Epidermal melanocyte (primary cell): ENCODE results near the gene TFCP2.

ENCODE experiments used
- DNase-seq: peaks from one replicate; pipeline ENCODE4 v3.0.0; 2011; ENCODE audit warnings: low spot score; ENCODE audit not compliant: insufficient read length

TFCP2 gene

GRCh38 chr12:51156245-51156765 lies 16.6 kb downstream of the TFCP2 start:
- no peak for DNase-seq

- DNase-seq: no peak
These were observed 20.0 kb downstream of the TFCP2 start for GRCh38 chr12:51152953-51153352.

DNA sequence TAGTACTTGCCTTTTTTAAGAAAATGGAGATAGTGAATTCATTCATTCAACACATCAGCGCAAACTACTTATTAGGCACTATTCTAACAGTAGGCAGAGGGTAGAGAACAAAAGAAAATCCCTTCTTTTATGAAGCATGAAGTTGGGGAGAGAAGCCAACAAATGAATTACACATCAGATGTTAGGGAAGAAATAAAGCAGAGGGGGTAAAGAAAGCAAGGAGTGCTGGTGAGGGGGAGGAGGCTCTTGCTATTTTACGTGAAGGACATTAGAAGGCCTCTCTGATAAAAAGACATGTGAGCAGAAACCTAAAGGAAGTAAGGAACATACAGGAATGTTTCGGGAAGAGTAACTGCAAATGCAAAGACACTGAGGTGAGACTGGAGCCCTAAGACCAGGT lies 22.2 kb downstream of the TFCP2 start:
- DNase-seq: no peak

DNA sequence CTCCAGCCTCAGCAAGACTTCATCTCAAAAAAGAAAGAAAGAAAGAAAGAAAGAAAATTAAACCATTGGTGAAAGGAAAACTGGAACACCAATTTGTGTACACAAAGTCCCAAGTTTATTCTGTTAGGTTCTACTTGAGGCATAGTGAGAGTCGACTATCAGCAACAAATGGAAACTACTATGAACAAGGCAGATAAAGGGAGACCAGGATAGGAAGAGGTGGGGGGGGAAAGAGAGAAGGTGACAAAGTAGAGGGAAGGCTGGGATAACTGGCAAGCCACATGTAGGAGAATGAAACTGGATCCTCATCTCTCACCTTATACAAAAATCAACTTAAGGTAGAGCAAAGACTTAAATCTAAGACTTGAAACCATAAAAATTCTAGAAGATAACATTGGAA lies 25.6 kb downstream of the TFCP2 start:
- DNase-seq: no peak

DNA sequence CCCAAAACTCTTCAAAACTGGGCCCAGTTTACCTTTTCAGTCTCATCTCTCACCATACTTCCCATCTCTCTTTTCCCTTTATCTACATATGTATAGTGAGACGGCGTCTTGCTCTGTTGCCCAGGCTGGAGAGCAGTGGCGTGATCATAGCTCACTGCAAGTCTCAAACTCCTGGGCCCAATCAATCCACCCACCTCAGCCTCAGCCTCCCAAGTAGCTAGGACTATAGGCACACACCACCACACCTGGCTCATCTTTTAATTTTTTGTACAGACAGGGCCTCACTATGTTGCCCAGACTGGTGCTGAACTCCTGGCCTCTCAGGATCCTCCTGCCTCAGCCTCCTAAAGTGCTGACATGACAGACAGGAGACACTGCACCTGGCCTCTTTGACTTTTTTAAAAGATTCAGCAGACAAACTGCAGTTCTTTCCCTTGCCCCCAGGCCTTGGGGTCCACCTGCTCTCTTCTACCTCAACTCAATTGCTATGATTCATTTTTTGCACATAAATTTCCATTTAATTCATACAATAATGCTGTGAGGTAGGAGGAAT lies 33.6 kb downstream of the TFCP2 start:
- DNase-seq: no peak

- no peak for DNase-seq
These were observed 40.2 kb downstream of the TFCP2 start for GRCh38 chr12:51132693-51133092.

GRCh38 chr12:51131745-51132521 lies 41.0 kb downstream of the TFCP2 start:
- no peak for DNase-seq

- no peak for DNase-seq
These were observed 44.0 kb downstream of the TFCP2 start for GRCh38 chr12:51128919-51129318.

GRCh38 chr12:51127050-51127729 lies 45.7 kb downstream of the TFCP2 start:
- DNase-seq: no peak

- DNase-seq: peak; percentile 37
These were observed 46.6 kb downstream of the TFCP2 start for GRCh38 chr12:51126297-51126696.

DNA sequence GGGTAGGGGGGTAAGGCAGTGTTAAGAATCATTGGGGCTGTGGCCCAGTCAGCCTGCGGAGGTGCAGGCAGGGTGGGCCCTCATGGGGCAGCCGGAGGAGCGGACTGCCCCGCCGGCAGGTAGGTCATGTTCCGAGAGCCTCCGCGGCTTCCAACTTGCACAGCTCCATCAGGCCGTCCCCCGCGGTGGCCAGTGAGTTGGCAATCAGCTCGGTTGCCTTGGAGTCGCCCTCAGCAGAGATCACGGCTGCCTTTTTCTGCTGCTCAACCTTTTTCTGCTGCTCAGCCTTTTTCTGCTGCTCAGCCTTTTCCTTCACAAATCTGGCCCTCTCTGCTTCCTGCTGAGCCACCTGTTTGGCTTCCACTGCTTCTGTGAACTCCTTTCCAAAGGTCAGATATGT lies 48.4 kb downstream of the TFCP2 start:
- DNase-seq: no peak

DNA sequence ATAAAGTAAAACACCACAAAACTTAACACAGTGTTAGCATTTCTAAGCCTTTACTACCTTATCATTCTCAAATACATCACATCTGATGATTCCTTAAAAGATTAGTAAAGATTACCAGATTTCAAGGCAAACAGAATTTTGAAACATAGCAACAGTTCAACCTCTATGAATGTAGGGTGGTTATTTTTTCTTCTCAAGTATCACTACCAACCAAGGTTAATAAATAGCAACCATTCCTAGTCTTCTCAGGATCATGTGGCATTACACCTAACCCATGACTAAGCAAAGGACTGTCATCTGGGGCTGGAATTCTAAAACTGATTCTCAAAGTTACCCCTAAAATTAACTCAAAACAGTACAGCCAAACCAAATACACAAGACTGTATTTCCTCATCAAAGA lies 50.1 kb downstream of the TFCP2 start:
- no peak for DNase-seq

DNA sequence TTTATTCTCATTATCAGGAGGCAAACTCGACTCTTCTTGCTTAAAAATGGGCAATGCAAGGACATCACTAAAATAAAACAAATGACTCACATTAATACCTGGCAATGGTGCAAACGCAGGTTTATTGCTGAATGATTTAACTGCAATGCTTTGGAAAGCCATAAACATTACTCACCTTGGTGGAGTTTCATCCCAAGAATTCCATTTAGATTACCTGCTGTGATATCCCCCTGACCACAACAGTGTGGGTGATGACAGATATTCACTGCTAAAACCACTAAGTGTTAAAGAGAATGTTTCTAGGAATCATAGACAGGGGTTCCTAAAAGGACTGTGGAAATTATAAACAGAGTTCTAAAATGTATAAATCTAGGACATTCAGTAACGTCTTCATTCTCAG lies 54.2 kb downstream of the TFCP2 start:
- no peak for DNase-seq

- no peak for DNase-seq
These were observed 57.4 kb downstream of the TFCP2 start for GRCh38 chr12:51115533-51115932.

DNA sequence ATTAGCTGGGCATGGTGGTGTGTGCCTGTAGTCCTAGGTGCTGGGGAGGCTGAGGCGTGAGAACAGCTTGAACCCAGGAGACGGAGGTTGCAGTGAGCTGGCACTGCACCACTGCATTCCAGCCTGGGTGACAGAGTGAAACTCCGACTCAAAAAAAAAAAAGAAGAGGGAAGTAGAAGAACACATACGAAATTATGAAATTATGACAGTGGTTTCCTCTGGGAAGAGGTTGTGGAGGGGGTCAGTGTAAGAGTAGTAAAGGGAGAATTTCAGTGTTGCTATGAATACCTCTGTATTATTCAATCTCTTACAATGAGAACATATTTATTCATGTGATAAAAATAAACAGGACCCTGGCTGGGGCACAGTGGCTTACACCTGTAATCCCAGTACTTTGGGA lies 64.8 kb downstream of the TFCP2 start:
- DNase-seq: no peak

GRCh38 chr12:51103977-51104376 lies 69.0 kb downstream of the TFCP2 start:
- DNase-seq: no peak

GRCh38 chr12:51098611-51099010 lies 74.3 kb downstream of the TFCP2 start:
- DNase-seq: no peak

DNA sequence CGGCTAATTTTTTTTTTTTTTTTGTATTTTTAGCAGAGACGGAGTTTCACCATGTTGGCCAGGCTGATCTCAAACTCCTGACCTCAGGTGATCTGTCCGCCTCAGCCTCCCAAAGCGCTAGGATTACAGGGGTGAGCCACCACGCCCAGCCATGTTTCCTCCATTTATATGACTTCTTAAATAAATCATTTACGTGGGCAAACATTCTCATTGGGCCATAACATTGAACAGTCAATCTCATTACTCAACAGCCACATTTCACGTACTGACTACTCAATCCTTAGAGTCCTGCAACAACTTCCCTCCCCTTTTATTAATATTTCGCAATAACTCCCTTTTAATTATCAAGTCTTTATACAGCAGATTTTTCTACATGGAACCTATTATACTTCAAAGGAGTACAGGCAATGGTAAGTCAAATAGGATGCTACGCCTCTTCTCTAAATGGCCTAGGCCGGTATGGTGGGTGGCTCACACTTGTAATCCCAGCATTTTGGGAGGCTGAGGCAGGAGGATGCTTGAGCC lies 82.2 kb downstream of the TFCP2 start:
- no peak for DNase-seq

DNA sequence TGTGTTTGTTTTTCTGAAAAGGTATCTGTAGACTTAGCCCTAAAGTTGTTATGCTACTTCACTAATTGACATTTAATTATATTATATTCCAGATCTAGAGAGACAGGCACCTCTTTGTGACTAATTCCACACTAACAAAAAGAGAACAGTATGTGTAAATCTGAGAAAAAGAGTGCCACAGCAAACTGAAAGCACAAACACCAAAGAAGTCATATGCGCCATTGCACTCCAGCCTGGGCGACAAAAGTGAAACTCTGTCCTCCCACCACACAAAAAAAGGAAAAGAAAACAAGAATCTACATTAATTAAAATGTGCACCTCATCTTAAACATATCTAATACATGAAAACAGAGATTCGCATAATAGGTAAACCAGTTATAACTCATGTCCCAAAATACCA lies 85.1 kb downstream of the TFCP2 start:
- DNase-seq: no peak

GRCh38 chr12:51086933-51087332 lies 86.0 kb downstream of the TFCP2 start:
- no peak for DNase-seq

GRCh38 chr12:51085757-51086156 lies 87.2 kb downstream of the TFCP2 start:
- DNase-seq: no peak

DNA sequence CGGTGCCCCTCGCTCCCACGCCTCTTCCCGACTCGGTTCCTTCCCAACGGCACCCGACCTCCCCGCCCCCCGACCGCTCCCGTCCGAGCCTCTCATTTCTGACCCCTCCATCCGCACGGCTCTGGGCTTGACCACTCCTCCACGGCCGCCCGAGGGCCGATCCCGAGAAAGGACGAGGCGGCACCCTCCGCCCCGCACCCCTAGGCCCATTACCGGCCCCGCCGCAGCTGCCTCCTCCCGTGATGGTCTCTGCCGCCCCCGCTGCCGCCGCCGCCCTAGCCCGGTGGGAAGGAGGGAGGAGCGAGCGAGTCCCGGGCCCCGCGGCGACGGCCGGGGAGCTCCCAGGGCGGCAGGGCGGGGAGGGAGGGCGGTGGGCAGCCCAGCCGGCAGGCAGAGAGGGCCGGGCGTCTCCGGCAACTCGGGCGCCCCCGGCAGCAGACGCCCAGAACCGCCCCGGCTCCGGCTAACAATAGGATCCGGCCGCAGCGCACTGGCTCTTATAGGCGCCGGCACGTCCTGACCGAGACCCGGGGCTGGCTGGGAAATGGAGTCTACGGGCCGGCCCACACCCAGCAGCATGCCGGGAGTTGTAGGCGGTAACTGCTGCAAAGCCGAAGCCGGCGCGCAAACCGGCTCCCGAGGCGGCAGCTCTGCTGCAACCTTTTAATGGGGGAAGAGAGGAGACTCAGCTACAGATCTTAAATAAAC lies 89.7 kb downstream of the TFCP2 start, which contains the start of gene CSRNP2:
TSS of gene CSRNP2 (minus strand) at position 471 of the 708 bp plus-strand sequence. CDS start 7,035 bp downstream, outside the sequence.
- DNase-seq: peak; percentile 93
